Prostate gland (tissue), 1 donor: ENCODE measurements around the gene CARNS1.

Source experiments
- POLR2A ChIP-seq: fragments of 450-650 bp; IDR thresholded peaks from one replicate; pipeline ENCODE4 v1.6.1; 2016; ENCODE audit warnings: antibody characterized with exemption, mild to moderate bottlenecking
- POLR2AphosphoS5 ChIP-seq: sonication (generic); formaldehyde crosslinking; IDR thresholded peaks from one replicate; pipeline ENCODE4 v1.6.1; 2017; ENCODE audit warnings: antibody characterized with exemption

- TF ChIP-seq POLR2A (no peak), POLR2AphosphoS5 (no peak)
Observed at GRCh38 chr11:67441098-67441563, 25.7 kb downstream of the CARNS1 start.
